HG03175 (cell line): Measurements from ENCODE around the gene AHCYL2.
"Not testable (repeated sequence)": the region's sequence is repeated elsewhere in the genome, so short reads cannot be mapped to it uniquely, and the experiment has no call there.

Experiments used
- ATAC-seq: cut with Tn5 transposase; IDR thresholded peaks from one replicate; pipeline ENCODE4 v1.9.1; 2021; ENCODE audit warnings: mild to moderate bottlenecking, moderate library complexity; ENCODE audit not compliant: unreplicated experiment

Gene AHCYL2

GRCh38 chr7:129281163-129281562 lies 56.3 kb downstream of the AHCYL2 start:
- ATAC-seq: no peak

- no peak for ATAC-seq
These were observed 58.0 kb downstream of the AHCYL2 start for GRCh38 chr7:129282865-129283264.

GRCh38 chr7:129283936-129284335 lies 59.1 kb downstream of the AHCYL2 start:
- no peak for ATAC-seq

DNA sequence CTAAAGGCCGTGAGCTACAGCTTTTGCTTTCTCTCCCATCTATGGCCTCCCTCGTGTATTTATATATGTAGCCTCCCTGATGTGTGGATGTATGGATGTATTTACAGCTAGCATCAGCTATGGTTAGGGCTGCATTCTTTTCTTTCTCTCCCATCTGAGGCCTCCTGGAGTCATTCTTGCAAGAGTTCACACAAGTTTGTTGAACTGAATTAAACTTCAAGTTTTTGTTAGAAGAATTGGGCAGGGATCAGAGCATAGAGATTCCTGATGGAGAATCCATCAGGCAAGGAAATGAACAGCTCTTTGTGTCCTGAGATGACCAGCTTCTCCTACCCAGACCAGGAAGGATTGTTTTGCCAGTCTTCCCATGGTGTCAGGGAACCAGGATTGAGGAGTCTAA lies 60.3 kb downstream of the AHCYL2 start:
- no peak for ATAC-seq

DNA sequence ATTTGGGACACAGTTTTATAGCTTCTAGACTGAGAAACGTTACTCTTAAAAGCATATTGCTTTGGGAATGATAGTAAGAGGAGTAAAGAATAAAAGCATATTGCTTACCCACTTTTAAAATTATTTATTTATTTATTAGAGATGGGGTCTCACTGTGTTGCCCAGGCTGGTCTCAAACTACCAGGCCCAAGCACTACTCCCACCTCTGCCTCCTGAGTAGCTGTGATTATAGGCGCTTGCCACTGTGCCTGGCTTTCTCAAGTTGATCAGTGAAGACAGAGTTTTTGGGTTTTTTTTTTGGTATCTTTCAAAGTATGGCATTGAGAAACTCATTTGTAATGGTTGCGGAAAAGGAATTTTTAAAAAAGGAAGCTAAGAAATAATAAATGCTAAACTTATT lies 68.0 kb downstream of the AHCYL2 start:
- ATAC-seq: no peak

DNA sequence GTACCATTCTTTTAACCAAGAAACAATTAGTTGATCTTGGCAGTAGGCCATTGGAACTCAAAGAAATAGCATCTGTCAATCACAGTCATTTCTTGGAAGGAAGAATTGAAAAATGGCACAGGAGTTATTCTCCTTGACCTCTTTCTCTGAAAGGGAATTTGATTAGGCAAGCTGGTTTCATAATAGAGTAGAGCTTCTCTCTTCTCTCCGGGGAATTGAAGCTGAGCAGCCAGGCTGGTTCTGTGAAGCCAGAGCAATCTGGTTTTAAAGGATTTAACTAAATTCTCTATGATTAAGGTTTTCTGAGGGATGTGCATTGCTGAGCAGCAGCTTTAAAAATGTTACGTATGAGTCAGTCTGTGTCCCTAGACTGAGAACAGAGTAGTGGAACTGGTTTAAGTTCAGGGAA lies 70.2 kb downstream of the AHCYL2 start:
- ATAC-seq: no peak

DNA sequence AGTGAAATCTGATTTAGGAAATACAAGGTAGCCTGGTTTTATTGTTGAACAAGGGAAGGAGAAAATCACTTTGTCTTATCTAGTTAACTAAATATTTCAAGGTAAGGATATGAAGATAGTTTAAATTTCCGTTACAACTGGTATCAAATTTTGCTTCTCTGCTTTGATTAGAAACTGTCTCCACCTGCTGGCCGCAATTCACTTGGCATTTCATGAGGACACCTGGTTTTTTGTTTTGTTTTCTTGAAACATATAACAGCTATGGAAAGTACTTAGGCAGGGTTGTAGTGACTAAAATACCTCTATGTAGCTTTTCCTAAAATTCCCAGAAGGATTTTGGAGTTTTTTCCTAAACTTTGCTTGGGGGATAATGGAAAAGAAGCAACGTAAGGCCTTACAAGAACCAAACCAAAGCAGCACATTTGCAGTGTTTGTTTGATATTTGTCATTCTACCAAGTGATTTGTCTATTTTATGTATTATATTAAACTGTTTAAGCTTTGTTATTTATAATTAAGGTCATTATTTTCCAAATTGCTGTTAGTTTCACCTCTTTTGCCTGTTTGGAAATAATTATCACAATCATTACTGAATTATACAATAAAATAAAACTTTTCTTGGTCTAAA lies 73.6 kb downstream of the AHCYL2 start:
- ATAC-seq: no peak

GRCh38 chr7:129299889-129300288 lies 75.1 kb downstream of the AHCYL2 start:
- no peak for ATAC-seq

GRCh38 chr7:129300299-129300698 lies 75.5 kb downstream of the AHCYL2 start:
- not testable (repeated sequence) for ATAC-seq

- ATAC-seq: no peak
These were observed 82.8 kb downstream of the AHCYL2 start for GRCh38 chr7:129307592-129307991.

DNA sequence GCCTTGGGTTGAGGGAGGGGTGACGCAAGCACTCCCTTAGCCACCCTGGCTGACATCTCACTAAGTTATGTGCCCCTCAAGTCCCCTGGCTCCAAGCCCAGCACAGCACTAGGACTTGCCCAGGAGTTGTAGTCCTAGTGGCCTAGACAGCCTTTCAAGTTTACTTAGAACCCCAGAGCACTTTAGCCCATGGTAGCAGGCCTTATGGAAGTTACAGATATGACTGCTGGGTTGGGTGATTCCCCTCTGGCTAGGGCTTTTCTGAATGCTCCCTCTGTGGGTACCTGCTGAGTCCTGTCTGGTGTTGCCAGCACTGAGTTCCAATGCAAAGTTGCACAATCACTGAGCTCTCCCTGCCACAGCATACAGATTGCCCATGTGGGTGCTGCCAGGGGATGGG lies 83.2 kb downstream of the AHCYL2 start:
- ATAC-seq: no peak

DNA sequence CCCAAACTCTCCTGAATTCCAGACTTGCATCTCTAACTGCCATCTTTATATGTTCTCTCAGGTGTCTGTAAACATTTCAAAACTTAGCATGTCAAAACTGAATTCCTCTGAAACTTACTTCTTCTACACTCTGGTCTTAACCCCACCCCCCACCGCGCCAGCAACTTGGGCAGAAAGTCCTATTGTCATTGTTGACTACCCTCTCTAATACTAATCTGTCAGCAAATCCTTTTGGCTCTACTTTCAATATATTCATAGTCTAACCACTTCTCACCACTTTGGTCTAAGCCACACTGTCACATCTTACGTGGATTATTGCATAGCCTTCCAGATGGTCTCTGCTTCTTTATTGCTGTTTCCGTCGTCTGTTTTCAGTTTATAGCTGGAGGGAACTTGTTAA lies 86.6 kb downstream of the AHCYL2 start:
- no peak for ATAC-seq

DNA sequence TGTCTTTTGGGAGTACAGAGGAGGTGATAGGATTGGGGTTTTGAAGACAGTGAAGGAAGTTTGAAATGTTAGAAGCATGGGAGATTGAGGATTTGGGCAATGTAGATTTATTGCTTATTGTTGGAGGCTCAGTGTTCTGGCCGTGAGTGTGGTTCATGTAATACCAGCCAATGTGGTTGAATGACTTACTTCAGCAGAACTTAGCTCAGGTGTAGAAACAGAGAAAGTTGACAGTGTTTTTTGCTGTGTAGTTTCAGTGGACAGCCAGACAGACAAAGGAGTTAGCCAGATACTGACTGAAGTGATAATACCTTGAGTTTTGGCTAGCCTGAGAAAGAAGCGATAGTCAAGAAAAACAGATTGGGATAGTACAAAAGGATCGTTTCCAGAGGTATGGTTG lies 88.5 kb downstream of the AHCYL2 start:
- ATAC-seq: no peak

DNA sequence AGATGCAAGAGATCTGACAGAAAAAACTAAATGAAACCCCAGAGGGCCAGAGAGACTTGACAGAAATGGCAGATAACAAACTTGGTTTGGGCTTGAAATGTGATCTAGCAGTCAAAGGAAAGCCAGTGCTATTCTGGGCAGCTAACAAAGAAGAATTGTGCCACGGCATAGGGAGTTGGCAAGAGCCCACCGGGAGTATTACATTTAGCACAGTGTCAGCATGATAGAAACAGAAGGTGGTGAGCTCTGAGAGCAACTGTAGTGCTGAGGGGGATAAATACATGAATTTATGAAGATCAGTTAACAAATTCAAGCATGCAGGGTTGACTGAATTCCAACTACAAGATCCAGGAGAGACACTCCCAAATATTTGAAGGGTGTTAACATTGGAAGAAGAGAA lies 91.1 kb downstream of the AHCYL2 start:
- ATAC-seq: no peak

- no peak for ATAC-seq
These were observed 92.6 kb downstream of the AHCYL2 start for GRCh38 chr7:129317450-129317849.

DNA sequence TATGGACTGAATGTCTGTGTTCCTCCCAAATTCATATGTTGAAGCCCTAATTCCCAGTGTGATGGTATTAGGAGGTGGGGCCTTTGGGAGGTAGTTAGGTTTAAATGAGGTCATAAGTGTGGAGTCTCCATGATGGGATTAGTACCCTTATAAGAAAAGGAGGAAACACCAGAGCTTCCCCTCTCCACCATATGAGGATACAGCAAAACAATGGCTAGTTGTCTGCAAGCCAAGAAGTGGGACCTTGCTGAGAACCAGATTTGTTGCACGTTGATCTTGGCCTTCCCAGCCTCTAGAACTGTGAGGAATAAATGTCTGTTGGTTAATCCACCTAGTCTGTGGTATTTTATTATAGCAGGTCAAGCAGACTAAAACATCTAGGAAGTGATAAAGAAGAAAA lies 102.2 kb downstream of the AHCYL2 start:
- ATAC-seq: no peak

- no peak for ATAC-seq
These were observed 107.6 kb downstream of the AHCYL2 start for GRCh38 chr7:129332254-129333035.

DNA sequence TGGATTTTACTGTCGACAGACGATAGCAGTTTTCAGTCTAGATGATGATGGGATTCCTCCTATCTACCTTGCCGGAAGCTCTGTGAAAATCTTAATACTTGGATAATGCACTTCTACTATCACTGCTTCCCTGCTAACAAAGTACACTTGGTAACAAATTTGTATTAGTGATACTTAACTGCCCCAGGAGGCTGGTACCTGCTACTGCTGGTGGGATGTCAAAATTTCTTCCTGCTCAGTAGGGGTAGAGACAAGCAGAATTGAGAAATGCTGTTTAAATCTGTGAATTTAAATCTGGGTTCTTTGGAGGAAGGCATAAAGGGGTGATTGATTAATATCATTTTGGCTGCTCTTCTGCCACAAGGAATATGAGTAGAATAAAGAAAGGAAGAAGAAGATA lies 109.6 kb downstream of the AHCYL2 start:
- ATAC-seq: no peak

GRCh38 chr7:129338450-129338849 lies 113.6 kb downstream of the AHCYL2 start:
- ATAC-seq: no peak

GRCh38 chr7:129341212-129341611 lies 116.4 kb downstream of the AHCYL2 start:
- ATAC-seq: no peak

GRCh38 chr7:129341816-129342806 lies 117.3 kb downstream of the AHCYL2 start:
- no peak for ATAC-seq
